Measurements from ENCODE around the gene GRM7. TPM values are rescaled to one million over a fixed set of nuclear protein-coding genes. Genes with fewer than 3 reads are reported as not detected.

Gene GRM7
- total and polyA plus RNA-seq, 2 experiments from 2014 or later = 0.62 to 1.7 TPM

GRCh38 chr3:7710284-7710683, 849.4 kb downstream of the GRM7 start:
- Histone ChIP-seq H3K27ac (no peak overlapping the region), H3K27me3 (no peaks in the 10 kb centered on the region), H3K36me3 (no peaks in the 10 kb centered on the region), H3K4me1 (ENCODE audit: low read depth) (no peaks in the 10 kb centered on the region), H3K4me3 (no peak overlapping the region), H3K9me3 (ENCODE audit: low read depth) (no peaks in the 10 kb centered on the region)
- DNase-seq (ENCODE audit: low read depth in 1 of 2, low spot score in 1 of 2) = peak in 1 of 2 donors; percentile 15
- TF ChIP-seq CTCF (IDR thresholded peaks at IDR 0.05; ENCODE audit: low read depth, low read length) = no peak

- no peak for DNase-seq (ENCODE audit: low read depth in 1 of 2, low spot score in 1 of 2)
- Histone ChIP-seq H3K36me3 (no peaks in the 10 kb centered on the region), H3K9me3 (ENCODE audit: low read depth) (no peaks in the 10 kb centered on the region), H3K27ac (no peak overlapping the region), H3K4me1 (ENCODE audit: low read depth) (no peaks in the 10 kb centered on the region), H3K4me3 (no peak overlapping the region), H3K27me3 (no peaks in the 10 kb centered on the region)
- TF ChIP-seq CTCF (IDR thresholded peaks at IDR 0.05; ENCODE audit: low read depth, low read length) = no peak
Measured at GRCh38 chr3:7713724-7714123, 852.8 kb downstream of the GRM7 start.

DNA sequence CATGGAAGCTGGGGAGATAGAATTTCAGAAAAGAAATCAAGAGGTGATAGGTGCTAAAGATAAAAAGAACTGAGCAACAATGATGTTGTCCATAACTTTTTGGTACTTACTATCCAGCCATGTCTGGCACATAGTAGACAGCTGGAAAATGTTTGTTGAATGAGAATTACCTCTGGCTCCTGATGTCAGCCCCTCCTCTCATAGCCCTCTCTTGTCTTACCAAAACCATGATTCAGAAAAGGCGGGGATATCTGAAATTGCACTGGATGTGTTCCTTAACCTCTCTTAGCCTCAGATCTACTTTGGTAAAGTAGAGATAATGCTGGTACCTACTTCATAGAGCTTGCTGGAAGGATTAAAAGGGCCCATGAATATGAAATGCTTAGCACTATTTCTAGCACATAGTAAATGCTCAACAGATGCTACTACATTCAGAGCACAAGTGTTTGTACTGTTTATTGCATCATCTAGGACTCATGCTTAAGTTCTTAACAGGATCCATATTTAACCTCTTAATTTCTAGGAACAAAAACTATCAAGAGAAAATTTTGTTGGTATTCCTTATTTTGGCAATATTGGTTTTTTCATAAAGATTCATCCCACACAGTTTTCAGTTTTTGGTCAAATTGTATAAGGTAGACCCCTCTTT, 859.9 kb downstream of the GRM7 start:
- H3K27ac ChIP-seq = no peak overlapping the region
- H3K9me3 ChIP-seq (ENCODE audit: low read depth) = no peaks in the 10 kb centered on the region
- H3K36me3 ChIP-seq = no peaks in the 10 kb centered on the region
- H3K4me1 ChIP-seq (ENCODE audit: low read depth) = no peaks in the 10 kb centered on the region
- no peak overlapping the region for H3K4me3 ChIP-seq
- H3K27me3 ChIP-seq = no peaks in the 10 kb centered on the region
- TF ChIP-seq CTCF (IDR thresholded peaks at IDR 0.05; ENCODE audit: low read depth, low read length) = no peak
- no peak for DNase-seq (ENCODE audit: low read depth in 1 of 2, low spot score in 1 of 2)

DNA sequence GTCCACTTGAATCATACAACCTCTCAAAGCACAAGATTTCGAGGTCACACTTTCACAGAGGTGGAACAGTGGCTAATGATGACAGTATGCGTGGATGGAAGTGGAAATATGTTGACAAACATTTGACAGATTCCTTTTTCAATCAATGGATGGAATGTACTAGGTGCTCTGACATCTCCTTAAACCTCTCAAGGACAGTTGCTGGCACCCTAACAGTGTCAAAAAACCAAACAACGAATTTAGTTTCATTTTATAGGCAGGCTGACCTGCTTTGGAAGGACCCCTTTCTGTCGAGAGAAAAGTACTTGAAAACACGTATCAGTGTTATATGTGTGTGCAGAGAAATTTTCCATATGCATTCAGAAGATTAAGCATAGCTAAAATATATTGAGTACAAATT, 861.0 kb downstream of the GRM7 start:
- Histone ChIP-seq H3K27me3 (no peaks in the 10 kb centered on the region), H3K9me3 (ENCODE audit: low read depth) (no peaks in the 10 kb centered on the region), H3K36me3 (no peaks in the 10 kb centered on the region), H3K4me1 (ENCODE audit: low read depth) (no peaks in the 10 kb centered on the region), H3K27ac (no peak overlapping the region), H3K4me3 (no peak overlapping the region)
- TF ChIP-seq CTCF (IDR thresholded peaks at IDR 0.05; ENCODE audit: low read depth, low read length) = no peak
- no peak for DNase-seq (ENCODE audit: low read depth in 1 of 2, low spot score in 1 of 2)

- H3K36me3 ChIP-seq = no peaks in the 10 kb centered on the region
- no peak overlapping the region for H3K27ac ChIP-seq
- H3K4me3 ChIP-seq = no peak overlapping the region
- H3K27me3 ChIP-seq = no peaks in the 10 kb centered on the region
- H3K4me1 ChIP-seq (ENCODE audit: low read depth) = no peaks in the 10 kb centered on the region
- no peak for TF ChIP-seq CTCF (IDR thresholded peaks at IDR 0.05; ENCODE audit: low read depth, low read length)
- no peak for DNase-seq (ENCODE audit: low read depth in 1 of 2, low spot score in 1 of 2)
- H3K9me3 ChIP-seq (ENCODE audit: low read depth) = no peaks in the 10 kb centered on the region
Measured at GRCh38 chr3:7728566-7729519, 867.9 kb downstream of the GRM7 start.
